ENCODE results near the gene EIF5A. TPM values are rescaled to one million over a fixed set of nuclear protein-coding genes. Genes with fewer than 3 reads are reported as not detected.

EIF5A gene
- total RNA-seq, 1 donor from 2014 or later = 697 TPM

GRCh38 chr17:7309628-7310027 is 2.2 kb downstream of the EIF5A start:
- intact Hi-C loops (cut with micrococcal nuclease) = loop anchor here (1.0 to 10.0 kb wide), 4 partner anchors 27 to 1822 kb away; partner anchors contain the start of genes ACAP1, DERL2, KIAA0753 and MIS12

DNA sequence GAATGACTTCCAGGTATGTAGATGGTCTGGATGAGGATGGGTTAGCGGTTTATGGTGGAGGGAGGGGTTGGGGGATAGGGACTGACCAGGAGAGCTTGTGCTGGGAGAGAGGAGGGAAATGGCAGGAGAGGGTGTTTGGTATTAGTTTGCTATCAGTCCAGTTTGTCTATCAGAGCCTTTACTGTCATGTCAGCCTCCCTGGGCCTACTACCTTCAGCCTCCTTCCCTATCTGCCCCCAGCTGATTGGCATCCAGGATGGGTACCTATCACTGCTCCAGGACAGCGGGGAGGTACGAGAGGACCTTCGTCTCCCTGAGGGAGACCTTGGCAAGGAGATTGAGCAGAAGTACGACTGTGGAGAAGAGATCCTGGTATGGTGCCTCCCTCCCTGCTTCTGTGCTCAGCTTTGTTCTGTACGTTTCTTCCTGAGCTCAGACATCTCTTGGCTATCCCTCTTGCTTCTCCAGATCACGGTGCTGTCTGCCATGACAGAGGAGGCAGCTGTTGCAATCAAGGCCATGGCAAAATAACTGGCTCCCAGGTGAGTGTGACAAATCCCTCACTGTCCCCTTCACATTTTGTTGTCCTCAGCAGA is 3.8 kb downstream of the EIF5A start:
- intact Hi-C loops (cut with micrococcal nuclease) = no loop called here

GRCh38 chr17:7312432-7313087 is 5.1 kb downstream of the EIF5A start:
- intact Hi-C loops (cut with micrococcal nuclease) = no loop called here

GRCh38 chr17:7313088-7313889 is 5.9 kb downstream of the EIF5A start:
- intact Hi-C loops (cut with micrococcal nuclease) = no loop called here

GRCh38 chr17:7313890-7314718 is 6.7 kb downstream of the EIF5A start:
- intact Hi-C loops (cut with micrococcal nuclease) = no loop called here

- intact Hi-C loops (cut with micrococcal nuclease) = loop anchor here (1.0 kb wide), 2 partner anchors 8 to 14 kb away; partner anchors contain the start of genes EIF5A and NEURL4
Observed at GRCh38 chr17:7314719-7315569, 7.5 kb downstream of the EIF5A start, which contains the start of gene GPS2. GPS2 (minus strand) TSS chr17:7315360; CDS start chr17:7315052, 308 bp downstream.

DNA sequence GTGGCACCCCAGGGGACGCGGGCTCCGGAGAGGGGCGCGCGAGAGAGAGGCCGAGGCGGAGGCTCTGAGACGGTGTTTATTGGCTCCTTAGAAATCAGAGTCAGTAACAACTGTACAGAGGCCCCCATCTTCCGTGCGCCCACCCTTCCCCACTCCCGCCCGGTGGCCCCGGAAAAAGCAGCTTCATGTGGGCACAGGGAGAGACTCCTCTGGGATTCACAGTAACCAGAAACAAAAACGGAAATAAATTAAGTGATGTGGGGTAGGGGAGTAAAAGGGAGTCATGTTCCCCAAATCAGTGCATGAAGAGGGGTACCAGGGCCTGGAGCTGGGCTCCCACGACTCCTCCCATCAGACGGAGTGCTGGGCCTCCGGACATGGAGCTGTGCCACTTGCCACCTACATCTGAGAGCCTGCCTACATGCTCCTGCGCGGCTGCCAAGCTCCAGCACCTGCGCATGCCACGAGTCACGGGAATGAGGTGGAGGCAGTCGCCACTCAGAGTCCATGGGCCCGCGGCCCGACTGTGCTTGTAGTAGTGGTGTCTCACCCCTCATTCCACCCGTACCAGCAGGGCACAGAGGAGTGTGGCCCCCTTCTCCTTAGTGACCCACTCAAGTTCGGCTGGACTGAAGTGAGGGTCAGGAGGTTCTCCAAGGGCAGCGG is 8.3 kb downstream of the EIF5A start:
- intact Hi-C loops (cut with micrococcal nuclease) = loop anchor here (1.0 kb wide), 2 partner anchors 8 to 14 kb away; partner anchors contain the start of genes EIF5A and NEURL4

GRCh38 chr17:7317161-7317803 is 9.9 kb downstream of the EIF5A start:
- intact Hi-C loops (cut with micrococcal nuclease) = no loop called here

GRCh38 chr17:7318121-7318860 is 10.9 kb downstream of the EIF5A start:
- intact Hi-C loops (cut with micrococcal nuclease) = no loop called here

DNA sequence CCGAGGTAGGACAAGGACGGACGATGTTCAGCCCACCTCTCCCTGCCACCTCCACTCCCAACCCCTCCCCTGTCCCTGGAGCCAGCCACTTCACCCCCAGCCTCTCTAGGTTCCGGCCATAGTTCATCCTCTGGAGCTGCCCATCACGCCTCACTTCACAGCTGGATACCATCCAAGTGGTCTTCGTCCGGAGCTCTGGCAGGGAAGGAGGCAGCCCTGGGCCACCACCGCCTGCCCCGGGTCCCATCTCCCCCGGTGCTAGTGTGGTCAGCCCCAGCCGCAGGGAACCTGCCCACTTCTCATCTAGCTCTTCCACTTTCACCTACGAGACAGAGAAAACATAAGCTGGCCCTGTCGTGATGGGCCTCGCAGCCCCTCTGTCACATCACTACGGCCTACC is 14.0 kb downstream of the EIF5A start:
- intact Hi-C loops (cut with micrococcal nuclease) = no loop called here

- intact Hi-C loops (cut with micrococcal nuclease) = no loop called here
Observed at GRCh38 chr17:7322520-7323194, 15.2 kb downstream of the EIF5A start.

DNA sequence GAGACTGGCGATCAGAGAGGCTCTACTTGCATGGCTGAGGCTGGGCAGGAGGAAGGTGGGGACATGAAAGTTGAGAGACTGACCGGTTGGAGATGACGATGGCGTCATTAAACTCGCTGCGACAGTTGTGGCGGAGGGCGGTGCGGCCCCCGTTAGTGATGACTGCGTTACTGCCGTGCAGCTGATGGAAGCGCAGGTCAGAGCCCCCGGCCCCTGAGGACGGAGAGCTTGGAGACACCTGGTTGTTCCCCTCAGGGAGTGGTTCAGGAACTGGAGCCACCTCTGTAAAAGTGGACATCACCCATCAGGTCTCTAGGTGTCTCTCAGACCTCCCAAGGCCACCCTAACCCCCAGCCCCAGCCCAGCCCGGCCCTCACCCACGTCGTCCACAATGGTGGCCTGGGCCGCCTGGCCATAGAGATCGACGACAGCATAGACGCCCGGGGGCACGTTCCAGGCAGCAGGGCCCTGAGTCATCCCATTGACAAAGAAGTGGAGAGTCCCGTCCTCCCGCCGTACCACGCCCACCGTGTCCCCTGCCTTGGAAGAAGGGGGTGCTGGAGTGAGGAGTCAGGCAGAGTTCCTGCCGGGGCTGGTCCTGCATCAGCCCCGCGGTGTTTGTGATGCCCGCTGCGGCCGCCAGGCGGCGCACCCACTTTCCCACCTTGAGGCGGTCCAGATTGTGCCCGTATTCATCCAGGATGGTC is 16.5 kb downstream of the EIF5A start:
- intact Hi-C loops (cut with micrococcal nuclease) = loop anchor here (1.0 kb wide), 2 partner anchors 21 to 27 kb away; no protein-coding TSS in a partner anchor

DNA sequence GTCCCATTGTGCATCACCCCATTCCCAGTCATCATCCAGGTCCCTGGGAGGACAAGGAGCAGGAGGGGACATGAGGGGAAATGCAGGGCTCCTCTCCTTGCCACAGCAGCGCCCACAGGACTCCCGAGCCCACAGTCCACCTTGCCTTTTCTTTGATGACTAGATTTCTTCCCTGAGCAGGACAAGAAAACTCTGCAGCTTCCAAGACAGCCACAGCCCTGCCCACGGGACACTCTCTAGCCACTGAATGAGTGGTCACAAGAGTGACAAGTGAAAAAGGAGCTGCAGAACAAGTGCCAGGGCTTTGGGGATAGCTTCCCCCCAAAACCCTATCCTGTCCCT is 17.0 kb downstream of the EIF5A start:
- intact Hi-C loops (cut with micrococcal nuclease) = loop anchor here (1.0 kb wide), 2 partner anchors 21 to 27 kb away; no protein-coding TSS in a partner anchor

GRCh38 chr17:7325031-7325528 is 17.7 kb downstream of the EIF5A start:
- intact Hi-C loops (cut with micrococcal nuclease) = no loop called here

- intact Hi-C loops (cut with micrococcal nuclease) = no loop called here
Observed at GRCh38 chr17:7326186-7326585, 18.8 kb downstream of the EIF5A start.

DNA sequence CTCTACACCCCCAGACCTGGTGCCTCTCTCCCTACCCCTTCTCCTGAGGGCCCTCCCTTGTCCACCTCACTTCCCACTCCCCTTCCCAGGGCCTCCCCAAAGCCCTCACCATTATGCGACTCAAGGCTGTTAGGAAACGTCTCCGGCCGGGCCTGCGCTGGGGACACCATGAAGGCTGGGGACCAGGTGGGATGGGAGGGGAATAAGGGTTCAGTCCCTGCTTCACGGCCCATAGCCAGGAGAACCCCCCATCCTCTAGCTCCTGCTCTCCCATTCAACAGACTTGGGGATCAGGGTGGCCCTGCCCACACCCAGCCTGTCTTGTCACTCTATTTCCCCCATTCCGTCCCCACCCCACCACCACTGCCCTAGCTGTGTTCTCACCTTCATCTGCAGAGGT is 19.6 kb downstream of the EIF5A start:
- intact Hi-C loops (cut with micrococcal nuclease) = no loop called here

GRCh38 chr17:7327501-7327900 is 20.1 kb downstream of the EIF5A start:
- intact Hi-C loops (cut with micrococcal nuclease) = no loop called here
